HT-29 (cell line): ENCODE data around the gene RBFA. TPM values are rescaled to one million over a fixed set of nuclear protein-coding genes. Genes with fewer than 3 reads are reported as not detected.
A peak's percentile ranks its signal among the peaks of the same experiment; 100 is the strongest.
"Not testable (repeated sequence)": the region's sequence is repeated elsewhere in the genome, so short reads cannot be mapped to it uniquely, and the experiment has no call there.

Source experiments
- DNase-seq: peaks from one replicate; pipeline ENCODE4 v3.0.0-alpha.2; 2015; ENCODE audit warnings: low spot score
- total RNA-seq: library from RNA; depleted of rRNA; stranded (reverse); fragments of >200 nt; shearing (Covaris generic); gene quantifications from 2 replicates; pipeline ENCODE4 v1.2.3, GENCODE V29; 2014

The RBFA gene
- total RNA-seq, 1 experiment from 2014 or later, result 20.2 TPM

GRCh38 chr18:80027719-80028118 lies 6.5 kb upstream of the RBFA start:
- DNase-seq, result not testable (repeated sequence)

- no peak for DNase-seq
These were observed 4.5 kb upstream of the RBFA start for GRCh38 chr18:80029690-80030089.

- DNase-seq, result no peak
These were observed 810 bp upstream of the RBFA start for GRCh38 chr18:80033181-80034067.

GRCh38 chr18:80034852-80035406 lies 695 bp downstream of the RBFA start:
- peak; percentile 6 for DNase-seq

GRCh38 chr18:80035997-80036396 lies 1.8 kb downstream of the RBFA start:
- no peak for DNase-seq

- no peak for DNase-seq
These were observed 3.1 kb downstream of the RBFA start for GRCh38 chr18:80037300-80037699.

GRCh38 chr18:80037869-80038630 lies 3.8 kb downstream of the RBFA start:
- no peak for DNase-seq

GRCh38 chr18:80040515-80040914 lies 6.3 kb downstream of the RBFA start:
- no peak for DNase-seq

GRCh38 chr18:80041424-80041823 lies 7.2 kb downstream of the RBFA start:
- no peak for DNase-seq

GRCh38 chr18:80042785-80043184 lies 8.6 kb downstream of the RBFA start:
- DNase-seq, result no peak

- no peak for DNase-seq
These were observed 9.8 kb downstream of the RBFA start for GRCh38 chr18:80044072-80044471.

GRCh38 chr18:80046011-80046410 lies 11.8 kb downstream of the RBFA start:
- no peak for DNase-seq

GRCh38 chr18:80046431-80046830 lies 12.2 kb downstream of the RBFA start:
- no peak for DNase-seq

- no peak for DNase-seq
These were observed 12.8 kb downstream of the RBFA start for GRCh38 chr18:80046961-80047541.

- no peak for DNase-seq
These were observed 16.6 kb downstream of the RBFA start for GRCh38 chr18:80050797-80051196.

- no peak for DNase-seq
These were observed 21.9 kb downstream of the RBFA start for GRCh38 chr18:80056095-80056494.

- no peak for DNase-seq
These were observed 25.7 kb downstream of the RBFA start for GRCh38 chr18:80059945-80060344.

GRCh38 chr18:80065705-80066104 lies 31.5 kb downstream of the RBFA start:
- DNase-seq, result no peak

GRCh38 chr18:80067321-80067720 lies 33.1 kb downstream of the RBFA start:
- no peak for DNase-seq

GRCh38 chr18:80067897-80068296 lies 33.7 kb downstream of the RBFA start:
- DNase-seq, result no peak

GRCh38 chr18:80068571-80069272 lies 34.5 kb downstream of the RBFA start:
- no peak for DNase-seq
